Epithelial cell of esophagus (primary cell): ENCODE results near the gene CD160.
A peak's percentile ranks its signal among the peaks of the same experiment; 100 is the strongest.
"Not testable (repeated sequence)": the region's sequence is repeated elsewhere in the genome, so short reads cannot be mapped to it uniquely, and the experiment has no call there.

Source experiments
- DNase-seq: peaks from one replicate; pipeline ENCODE4 v3.0.0; 2010; ENCODE audit warnings: low read depth
- H3K4me3 ChIP-seq: 2 replicates; pipeline ENCODE4 v1.5.1; 2011; ENCODE audit warnings: mild to moderate bottlenecking, low read length, control low read depth
- CTCF ChIP-seq: IDR thresholded peaks from 2 replicates; pipeline ENCODE4 v1.5.1; 2011; ENCODE audit warnings: low read depth, mild to moderate bottlenecking, low read length, control low read depth, inconsistent platforms; ENCODE audit not compliant: insufficient read depth; ENCODE audit errors: missing control alignments

CD160 gene

DNA sequence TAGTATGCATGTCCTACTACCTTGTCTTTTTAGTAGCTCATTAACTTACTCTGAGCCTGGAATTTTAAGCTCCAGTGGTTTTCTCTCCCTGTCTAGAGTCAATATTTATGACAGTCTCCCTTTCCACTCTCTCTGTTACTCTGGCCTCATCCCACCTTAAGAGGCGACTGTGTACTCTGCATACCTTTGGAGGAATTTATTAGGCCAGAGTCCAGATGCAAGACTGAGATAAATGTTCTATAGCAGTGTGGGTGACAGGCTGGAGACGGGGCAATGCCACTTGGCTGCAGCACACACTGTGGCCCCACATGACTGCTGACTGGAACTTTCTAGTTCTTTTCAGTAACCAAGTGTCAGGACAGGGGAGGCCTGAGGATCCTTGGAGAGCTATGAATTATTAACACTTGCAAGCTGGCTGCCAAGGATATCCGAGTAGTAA is 8.1 kb upstream of the CD160 start:
- TF ChIP-seq CTCF = no peak
- H3K4me3 ChIP-seq = no peak overlapping the region
- DNase-seq = no peak

GRCh38 chr1:145714524-145715111 is 4.7 kb upstream of the CD160 start:
- TF ChIP-seq CTCF = no peak
- no peak overlapping the region for H3K4me3 ChIP-seq
- no peak for DNase-seq

DNA sequence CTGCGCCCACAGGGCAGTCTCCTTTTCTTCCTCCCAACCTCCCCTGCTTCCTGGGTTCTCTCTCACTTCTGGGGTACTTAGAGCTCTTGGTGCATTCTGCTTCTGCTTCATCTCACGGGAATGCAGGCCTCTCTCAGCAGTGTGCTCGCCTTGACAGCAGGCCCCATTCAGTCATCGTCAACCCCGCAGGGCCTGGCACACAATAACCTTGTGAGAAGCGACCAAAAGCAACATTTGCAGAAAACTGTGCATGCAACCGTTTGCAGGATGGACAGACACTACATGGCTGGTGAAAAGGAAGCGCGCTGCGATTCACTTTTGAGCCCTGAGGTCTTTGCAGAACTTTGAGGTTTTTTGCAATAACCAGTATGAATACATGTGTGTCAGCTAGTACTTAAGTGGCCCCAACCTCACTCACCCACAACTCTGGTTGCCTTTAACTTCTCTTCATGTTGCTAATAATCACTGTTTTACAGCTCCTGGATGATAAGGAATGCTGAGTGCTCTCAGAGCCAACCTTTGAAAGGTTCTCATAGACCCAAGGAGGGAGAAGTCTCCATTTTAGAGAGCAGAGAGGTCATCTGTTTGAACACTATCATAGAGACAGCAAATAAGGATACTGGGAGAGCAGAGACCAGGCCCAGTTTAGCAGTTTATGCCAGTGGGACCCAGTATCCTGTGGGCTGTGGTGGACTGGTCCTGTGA is 2.5 kb upstream of the CD160 start:
- no peak overlapping the region for H3K4me3 ChIP-seq
- TF ChIP-seq CTCF = no peak
- peak; percentile 50 for DNase-seq

- H3K4me3 ChIP-seq = no peak overlapping the region
- DNase-seq = no peak
- TF ChIP-seq CTCF = no peak
These were observed 1.5 kb upstream of the CD160 start for GRCh38 chr1:145717833-145718232.

GRCh38 chr1:145718465-145718864 is 834 bp upstream of the CD160 start:
- not testable (repeated sequence) for DNase-seq, H3K4me3 ChIP-seq

DNA sequence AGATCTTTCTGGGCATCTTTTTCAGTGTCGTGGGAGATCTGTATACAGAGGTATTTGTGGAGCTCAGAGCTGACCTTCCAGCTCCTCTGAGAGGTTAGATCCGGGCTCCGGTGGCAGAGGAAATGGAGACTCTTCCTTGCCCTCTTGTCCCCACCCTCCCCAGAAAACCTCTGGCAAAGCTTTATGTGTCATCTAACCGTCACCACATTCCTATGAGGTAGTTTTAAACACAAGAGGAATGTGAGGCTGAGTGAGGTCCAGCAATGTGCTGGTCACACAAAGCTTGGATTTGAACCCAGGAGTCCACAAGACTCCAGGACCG is 1.2 kb downstream of the CD160 start:
- TF ChIP-seq CTCF = no peak
- peak; percentile 57 for DNase-seq
- no peak overlapping the region for H3K4me3 ChIP-seq

GRCh38 chr1:145720878-145721671 is 1.8 kb downstream of the CD160 start:
- H3K4me3 ChIP-seq = peak overlapping the region; percentile 31
- TF ChIP-seq CTCF = peak; percentile 76
- DNase-seq = peak; percentile 57

- H3K4me3 ChIP-seq, DNase-seq: not testable (repeated sequence)
These were observed 6.9 kb downstream of the CD160 start for GRCh38 chr1:145726193-145726592.
